ENCODE results near the gene FMNL2.

Gene FMNL2

GRCh38 chr2:152415796-152416195 lies 80.8 kb downstream of the FMNL2 start:
- no peak overlapping the region for H3K4me3 ChIP-seq (ENCODE audit: low read depth, low read length)
- no peak for TF ChIP-seq CTCF (IDR thresholded peaks at IDR 0.05; ENCODE audit: low read depth, low read length)
- in situ Hi-C loops (cut with HindIII; ENCODE audit: low sequenced_read_pairs) = no loop called here
- no peak for DNase-seq (ENCODE audit: low read depth, low spot score)

GRCh38 chr2:152418688-152419087 lies 83.7 kb downstream of the FMNL2 start:
- no peak overlapping the region for H3K4me3 ChIP-seq (ENCODE audit: low read depth, low read length)
- DNase-seq (ENCODE audit: low read depth, low spot score) = peak; percentile 73
- TF ChIP-seq CTCF (IDR thresholded peaks at IDR 0.05; ENCODE audit: low read depth, low read length) = peak; percentile 21
- in situ Hi-C loops (cut with HindIII; ENCODE audit: low sequenced_read_pairs) = no loop called here

GRCh38 chr2:152419944-152420343 lies 85.0 kb downstream of the FMNL2 start:
- in situ Hi-C loops (cut with HindIII; ENCODE audit: low sequenced_read_pairs) = no loop called here
- no peak for DNase-seq (ENCODE audit: low read depth, low spot score)
- TF ChIP-seq CTCF (IDR thresholded peaks at IDR 0.05; ENCODE audit: low read depth, low read length) = no peak
- no peak overlapping the region for H3K4me3 ChIP-seq (ENCODE audit: low read depth, low read length)

DNA sequence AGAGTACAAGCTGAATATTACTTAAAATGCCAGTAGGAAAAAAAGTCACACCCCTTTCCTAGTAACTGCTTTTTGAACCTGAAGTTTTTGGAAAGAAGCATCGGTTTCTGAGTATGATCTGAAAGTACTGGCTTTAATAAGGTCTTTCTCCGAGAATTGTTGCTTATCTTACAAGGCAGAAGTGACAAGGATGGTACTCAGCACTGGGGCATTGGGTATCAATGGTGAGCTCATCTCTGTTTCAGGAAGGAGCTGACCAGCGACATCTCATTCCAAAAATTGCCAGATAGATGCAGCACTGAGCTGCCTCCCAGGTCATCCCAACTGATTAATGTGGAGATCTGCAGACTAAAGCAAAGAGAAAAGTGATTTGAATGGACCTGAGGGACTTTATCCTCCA lies 85.4 kb downstream of the FMNL2 start:
- DNase-seq (ENCODE audit: low read depth, low spot score) = no peak
- TF ChIP-seq CTCF (IDR thresholded peaks at IDR 0.05; ENCODE audit: low read depth, low read length) = no peak
- H3K4me3 ChIP-seq (ENCODE audit: low read depth, low read length) = no peak overlapping the region
- in situ Hi-C loops (cut with HindIII; ENCODE audit: low sequenced_read_pairs) = no loop called here

GRCh38 chr2:152420936-152421335 lies 86.0 kb downstream of the FMNL2 start:
- no peak for TF ChIP-seq CTCF (IDR thresholded peaks at IDR 0.05; ENCODE audit: low read depth, low read length)
- in situ Hi-C loops (cut with HindIII; ENCODE audit: low sequenced_read_pairs) = no loop called here
- no peak overlapping the region for H3K4me3 ChIP-seq (ENCODE audit: low read depth, low read length)
- DNase-seq (ENCODE audit: low read depth, low spot score) = no peak

DNA sequence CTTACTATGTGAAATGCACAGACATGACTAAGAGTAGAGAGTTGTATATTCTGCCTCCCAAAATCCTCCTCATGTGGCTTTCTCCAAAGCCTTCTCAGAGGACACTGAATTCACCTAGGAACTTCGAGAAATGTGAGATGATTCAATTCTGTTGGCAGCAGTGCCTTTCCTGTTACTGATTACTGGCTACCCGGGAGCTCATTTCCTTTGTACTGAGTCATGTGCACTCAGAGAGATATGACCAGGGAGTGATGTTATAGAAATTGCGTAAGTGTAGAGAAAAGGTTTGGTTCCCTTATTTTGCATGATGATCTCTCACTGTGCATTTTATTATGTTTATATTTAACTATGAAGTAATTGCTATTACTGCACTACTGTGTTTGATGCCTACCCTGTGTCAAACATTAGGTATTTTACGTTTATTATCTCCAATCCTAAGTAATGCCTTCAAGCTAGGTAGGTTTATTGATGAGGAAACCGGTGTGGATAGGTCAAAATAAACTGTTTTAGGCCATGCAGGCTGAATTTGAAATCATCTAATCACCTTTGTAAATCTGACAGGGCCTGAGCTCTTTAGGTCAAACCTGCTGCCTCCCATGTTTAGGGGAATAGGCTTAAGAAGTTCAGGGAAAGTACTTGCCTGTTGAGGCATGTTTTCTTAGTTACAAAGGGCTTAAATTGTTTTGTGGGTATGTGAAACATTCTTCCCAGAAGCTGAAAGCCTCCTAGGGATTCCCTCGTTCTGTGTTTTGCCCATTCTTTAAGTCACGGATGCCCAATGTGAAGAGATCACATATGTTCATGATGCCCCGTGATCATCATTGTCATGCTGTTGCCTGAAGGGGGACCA lies 86.8 kb downstream of the FMNL2 start:
- TF ChIP-seq CTCF (IDR thresholded peaks at IDR 0.05; ENCODE audit: low read depth, low read length) = no peak
- in situ Hi-C loops (cut with HindIII; ENCODE audit: low sequenced_read_pairs) = no loop called here
- peak; percentile 98 for DNase-seq (ENCODE audit: low read depth, low spot score)
- H3K4me3 ChIP-seq (ENCODE audit: low read depth, low read length) = no peak overlapping the region

Data from astrocyte of the spinal cord (primary cell).